ENCODE measurements around the gene ARMC3. TPM values are rescaled to one million over a fixed set of nuclear protein-coding genes. Genes with fewer than 3 reads are reported as not detected.
"Not testable (repeated sequence)": the region's sequence is repeated elsewhere in the genome, so short reads cannot be mapped to it uniquely, and the experiment has no call there.

Gene ARMC3
- polyA plus RNA-seq, 1 donor from 2014 or later: 0.22 TPM

GRCh38 chr10:23060918-23061317 is 133.1 kb downstream of the ARMC3 start:
- Histone ChIP-seq H3K36me3 (ENCODE audit: insufficient read depth, low read length) (no peaks in the 10 kb centered on the region), H3K9me2 (ENCODE audit: insufficient read depth, low read length) (no peaks in the 10 kb centered on the region), H3K79me2 (replicated peaks; ENCODE audit: insufficient read depth, low read length) (no peaks in the 10 kb centered on the region), H3K27me3 (ENCODE audit: insufficient read depth, low read depth, low read length) (no peaks in the 10 kb centered on the region), H3K9ac (ENCODE audit: low read length) (no peak overlapping the region), H2AFZ (ENCODE audit: low read depth, low read length) (no peak overlapping the region), H3K4me3 (ENCODE audit: low read length) (no peak overlapping the region), H3K27ac (ENCODE audit: low read length) (no peak overlapping the region), H4K20me1 (ENCODE audit: insufficient read depth) (no peaks in the 10 kb centered on the region), H3K4me2 (ENCODE audit: low read length) (no peak overlapping the region), H3F3A (ENCODE audit: insufficient read depth, low read length, poor library complexity, severe bottlenecking) (peaks cover 4% of the 10 kb centered on the region), H3K9me3 (ENCODE audit: low read length) (no peaks in the 10 kb centered on the region)
- TF ChIP-seq EZH2 (IDR thresholded peaks at IDR 0.05; ENCODE audit: borderline replicate concordance, insufficient read depth, low read length, poor library complexity, severe bottlenecking): no peak
- TF ChIP-seq RAD21 (conservative IDR thresholded peaks at IDR 0.05): no peak

DNA sequence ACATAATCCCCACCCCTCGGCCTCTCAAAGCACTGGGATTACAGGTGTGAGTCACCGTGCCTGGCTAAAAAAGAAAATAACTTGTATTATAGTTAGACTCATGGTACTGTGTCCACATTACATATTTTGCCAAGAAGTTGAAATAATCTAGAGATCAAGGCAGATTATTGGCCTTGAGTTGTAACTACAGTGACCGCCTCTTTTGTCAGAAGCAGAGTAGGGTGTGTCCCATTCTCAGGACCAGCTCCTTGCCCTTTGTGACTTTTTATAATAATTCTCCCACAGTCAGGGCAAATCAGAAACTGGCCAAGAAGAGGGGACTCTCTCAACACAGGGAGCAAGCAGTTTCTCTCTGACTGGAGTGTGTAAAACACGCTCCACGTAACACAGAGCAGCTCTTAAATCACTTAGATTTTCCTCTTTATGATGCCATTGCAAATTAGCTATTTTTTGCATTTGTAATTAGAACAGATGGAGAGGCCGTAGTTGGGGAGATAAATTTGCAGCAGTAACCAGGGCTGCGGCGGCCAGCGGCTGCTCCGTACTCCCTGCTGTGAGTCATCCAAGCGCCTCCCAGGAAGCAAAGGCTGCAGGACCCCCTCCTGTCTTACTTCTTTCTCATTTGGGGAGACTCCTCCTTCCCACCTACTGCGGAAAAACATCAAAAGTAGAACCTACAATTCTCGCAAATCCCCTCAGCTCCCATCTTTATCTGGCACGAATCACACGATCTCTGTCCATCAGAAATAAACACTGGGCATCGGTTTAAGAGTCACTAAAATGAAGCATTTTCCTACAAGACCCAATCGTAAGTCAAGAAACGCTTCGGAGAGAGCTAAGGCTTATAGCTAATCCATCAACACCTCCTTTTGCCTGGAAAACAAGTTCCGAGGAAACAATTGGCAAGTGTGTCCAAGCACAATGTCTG is 135.5 kb downstream of the ARMC3 start:
- no peak overlapping the region for H3K4me2 ChIP-seq (ENCODE audit: low read length)
- no peak overlapping the region for H2AFZ ChIP-seq (ENCODE audit: low read depth, low read length)
- TF ChIP-seq TAF1 (IDR thresholded peaks at IDR 0.05; ENCODE audit: low read depth) (no peak), RAD21 (conservative IDR thresholded peaks at IDR 0.05) (no peak), POLR2AphosphoS5 (IDR thresholded peaks at IDR 0.05) (no peak)
- H3K27ac ChIP-seq (ENCODE audit: low read length): no peak overlapping the region
- no peaks in the 10 kb centered on the region for H3K27me3 ChIP-seq (ENCODE audit: insufficient read depth, low read depth, low read length)
- H3K36me3 ChIP-seq (ENCODE audit: insufficient read depth, low read length): no peaks in the 10 kb centered on the region
- H3K79me2 ChIP-seq (replicated peaks; ENCODE audit: insufficient read depth, low read length): no peaks in the 10 kb centered on the region
- no peaks in the 10 kb centered on the region for H4K20me1 ChIP-seq (ENCODE audit: insufficient read depth)
- H3K4me3 ChIP-seq (ENCODE audit: low read length): no peak overlapping the region
- H3K9ac ChIP-seq (ENCODE audit: low read length): no peak overlapping the region
- H3K9me2 ChIP-seq (ENCODE audit: insufficient read depth, low read length): no peaks in the 10 kb centered on the region
- H3F3A ChIP-seq (ENCODE audit: insufficient read depth, low read length, poor library complexity, severe bottlenecking): no peaks in the 10 kb centered on the region
- H3K9me3 ChIP-seq (ENCODE audit: low read length): no peaks in the 10 kb centered on the region

- Histone ChIP-seq H3K4me2 (ENCODE audit: low read length) (no peak overlapping the region), H2AFZ (ENCODE audit: low read depth, low read length) (no peak overlapping the region), H3K4me3 (ENCODE audit: low read length) (no peak overlapping the region), H3K9ac (ENCODE audit: low read length) (no peak overlapping the region), H3K79me2 (replicated peaks; ENCODE audit: insufficient read depth, low read length) (no peaks in the 10 kb centered on the region), H3K27me3 (ENCODE audit: insufficient read depth, low read depth, low read length) (no peaks in the 10 kb centered on the region), H3K36me3 (ENCODE audit: insufficient read depth, low read length) (no peaks in the 10 kb centered on the region), H3K27ac (ENCODE audit: low read length) (no peak overlapping the region), H3F3A (ENCODE audit: insufficient read depth, low read length, poor library complexity, severe bottlenecking) (no peaks in the 10 kb centered on the region), H4K20me1 (ENCODE audit: insufficient read depth) (no peaks in the 10 kb centered on the region), H3K9me3 (ENCODE audit: low read length) (no peaks in the 10 kb centered on the region), H3K9me2 (ENCODE audit: insufficient read depth, low read length) (no peaks in the 10 kb centered on the region)
- no peak for TF ChIP-seq SMC3 (conservative IDR thresholded peaks at IDR 0.05; ENCODE audit: poor library complexity)
- no peak for TF ChIP-seq CTCF (IDR thresholded peaks at IDR 0.05; ENCODE audit: poor library complexity, severe bottlenecking)
- no peak for TF ChIP-seq POLR2AphosphoS5 (IDR thresholded peaks at IDR 0.05)
These were observed 136.3 kb downstream of the ARMC3 start for GRCh38 chr10:23063973-23064812.

- H3F3A ChIP-seq (ENCODE audit: insufficient read depth, low read length, poor library complexity, severe bottlenecking); H3K9me3 ChIP-seq (ENCODE audit: low read length); H3K27ac ChIP-seq (ENCODE audit: low read length); H3K36me3 ChIP-seq (ENCODE audit: insufficient read depth, low read length); H3K27me3 ChIP-seq (ENCODE audit: insufficient read depth, low read depth, low read length); H3K79me2 ChIP-seq (replicated peaks; ENCODE audit: insufficient read depth, low read length); H3K4me3 ChIP-seq (ENCODE audit: low read length); H4K20me1 ChIP-seq (ENCODE audit: insufficient read depth); H3K4me2 ChIP-seq (ENCODE audit: low read length); H3K9ac ChIP-seq (ENCODE audit: low read length); H3K9me2 ChIP-seq (ENCODE audit: insufficient read depth, low read length); H2AFZ ChIP-seq (ENCODE audit: low read depth, low read length): not testable (repeated sequence)
These were observed 136.9 kb downstream of the ARMC3 start for GRCh38 chr10:23064813-23065114.
